ENCODE data around the gene CACNG3. TPM values are rescaled to one million over a fixed set of nuclear protein-coding genes. Genes with fewer than 3 reads are reported as not detected.

The CACNG3 gene
- total and polyA plus RNA-seq, 8 donors: 0.09 TPM; not detected in 7

DNA sequence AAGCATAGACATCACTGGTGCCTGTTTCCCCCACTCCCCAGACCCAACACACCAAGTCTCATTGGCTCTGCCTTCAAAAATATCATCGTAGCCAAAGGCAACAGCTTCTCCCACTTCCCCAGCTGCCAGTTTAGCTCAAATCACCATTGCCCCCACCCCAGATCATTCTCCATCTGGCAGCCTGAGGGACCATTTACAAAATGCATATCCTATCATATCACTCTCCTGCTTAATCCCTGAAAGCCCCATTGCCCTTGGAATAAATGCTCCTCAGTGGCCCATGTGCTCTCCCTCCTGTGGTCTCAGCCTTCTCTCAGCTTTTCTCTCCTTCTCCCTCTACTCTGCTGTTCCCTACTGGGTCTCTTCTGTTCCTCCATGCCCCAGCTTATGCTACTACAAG, 68.3 kb downstream of the CACNG3 start:
- no peak for DNase-seq
- intact Hi-C loops (cut with DNase I): no loop called here
- H3K27me3 ChIP-seq: peaks cover 0 to 32% of the 10 kb centered on the region in 2 donors
- no peaks in the 10 kb centered on the region for H3K9me3 ChIP-seq
- H3K27ac ChIP-seq: no peak overlapping the region
- H3K4me1 ChIP-seq: no peaks in the 10 kb centered on the region
- TF ChIP-seq, protein P1, sequence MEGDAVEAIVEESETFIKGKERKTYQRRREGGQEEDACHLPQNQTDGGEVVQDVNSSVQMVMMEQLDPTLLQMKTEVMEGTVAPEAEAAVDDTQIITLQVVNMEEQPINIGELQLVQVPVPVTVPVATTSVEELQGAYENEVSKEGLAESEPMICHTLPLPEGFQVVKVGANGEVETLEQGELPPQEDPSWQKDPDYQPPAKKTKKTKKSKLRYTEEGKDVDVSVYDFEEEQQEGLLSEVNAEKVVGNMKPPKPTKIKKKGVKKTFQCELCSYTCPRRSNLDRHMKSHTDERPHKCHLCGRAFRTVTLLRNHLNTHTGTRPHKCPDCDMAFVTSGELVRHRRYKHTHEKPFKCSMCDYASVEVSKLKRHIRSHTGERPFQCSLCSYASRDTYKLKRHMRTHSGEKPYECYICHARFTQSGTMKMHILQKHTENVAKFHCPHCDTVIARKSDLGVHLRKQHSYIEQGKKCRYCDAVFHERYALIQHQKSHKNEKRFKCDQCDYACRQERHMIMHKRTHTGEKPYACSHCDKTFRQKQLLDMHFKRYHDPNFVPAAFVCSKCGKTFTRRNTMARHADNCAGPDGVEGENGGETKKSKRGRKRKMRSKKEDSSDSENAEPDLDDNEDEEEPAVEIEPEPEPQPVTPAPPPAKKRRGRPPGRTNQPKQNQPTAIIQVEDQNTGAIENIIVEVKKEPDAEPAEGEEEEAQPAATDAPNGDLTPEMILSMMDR (IDR thresholded peaks at IDR 0.05): no peak
- no peak overlapping the region for H3K4me3 ChIP-seq
- ATAC-seq: no peak
- H3K36me3 ChIP-seq: no peaks in the 10 kb centered on the region

DNA sequence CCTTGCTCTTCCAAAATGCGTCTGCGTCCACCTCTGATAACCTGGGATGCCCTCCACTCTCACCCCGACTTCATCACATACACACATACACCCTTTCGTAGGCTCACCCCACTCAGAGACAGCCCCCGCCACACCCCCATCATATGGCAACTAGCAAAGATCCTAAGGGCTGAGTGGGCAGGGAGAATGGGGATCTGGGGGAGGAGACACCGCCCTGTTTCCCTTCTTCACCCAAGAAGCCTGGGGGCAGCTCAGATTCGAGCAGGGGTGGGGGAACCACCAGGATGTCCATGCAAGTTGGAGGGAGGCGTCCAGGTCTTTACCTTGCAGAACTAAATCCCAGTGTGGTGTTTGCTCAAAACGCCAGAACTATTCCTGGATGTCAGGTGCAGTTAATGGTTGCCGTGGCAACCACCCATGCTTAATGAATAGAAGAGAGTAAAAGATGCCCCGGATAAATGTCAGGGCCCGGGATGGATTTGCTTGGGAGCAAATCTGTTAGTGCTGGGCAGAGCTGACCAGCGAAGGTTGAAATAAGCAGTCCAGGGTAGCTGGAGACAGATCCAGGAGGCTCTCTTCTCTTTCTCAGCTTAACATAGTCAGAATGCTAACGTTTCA, 72.8 kb downstream of the CACNG3 start:
- no peaks in the 10 kb centered on the region for H3K9me3 ChIP-seq
- peaks cover 0 to under 1% of the 10 kb centered on the region in 2 donors for H3K27me3 ChIP-seq
- DNase-seq (no peak), ATAC-seq (no peak)
- no peaks in the 10 kb centered on the region for H3K4me1 ChIP-seq
- no peak overlapping the region for H3K27ac ChIP-seq
- TF ChIP-seq, protein P1 (IDR thresholded peaks at IDR 0.05): no peak
- H3K4me3 ChIP-seq: no peak overlapping the region
- intact Hi-C loops (cut with DNase I): no loop called here
- H3K36me3 ChIP-seq: no peaks in the 10 kb centered on the region

DNA sequence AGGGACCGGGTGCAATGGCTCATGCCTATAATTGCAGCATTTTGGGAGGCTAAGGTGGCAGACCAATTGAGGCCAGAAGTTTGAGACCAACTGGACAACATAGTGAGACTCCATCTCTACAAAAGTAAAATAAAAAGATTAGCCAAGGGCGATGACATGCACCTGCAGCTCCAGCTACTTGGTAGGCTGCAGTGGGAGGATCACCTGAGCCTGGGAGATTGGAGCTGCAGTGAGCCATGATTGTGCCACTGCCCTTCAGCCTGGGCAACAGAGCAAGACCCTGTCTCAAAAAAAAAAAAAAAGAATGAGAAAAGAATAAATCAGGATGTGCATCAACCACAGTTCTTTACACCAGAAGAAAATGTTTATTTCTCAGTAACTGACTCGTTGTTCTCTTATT, 76.0 kb downstream of the CACNG3 start:
- DNase-seq: no peak
- Histone ChIP-seq H3K27me3 (no peaks in the 10 kb centered on the region), H3K36me3 (no peaks in the 10 kb centered on the region), H3K27ac (no peak overlapping the region), H3K9me3 (peaks cover 0 to 5% of the 10 kb centered on the region in 2 donors), H3K4me3 (no peak overlapping the region), H3K4me1 (no peaks in the 10 kb centered on the region)
- TF ChIP-seq, protein P1 (IDR thresholded peaks at IDR 0.05): no peak
- no peak for ATAC-seq
- intact Hi-C loops (cut with DNase I): no loop called here

DNA sequence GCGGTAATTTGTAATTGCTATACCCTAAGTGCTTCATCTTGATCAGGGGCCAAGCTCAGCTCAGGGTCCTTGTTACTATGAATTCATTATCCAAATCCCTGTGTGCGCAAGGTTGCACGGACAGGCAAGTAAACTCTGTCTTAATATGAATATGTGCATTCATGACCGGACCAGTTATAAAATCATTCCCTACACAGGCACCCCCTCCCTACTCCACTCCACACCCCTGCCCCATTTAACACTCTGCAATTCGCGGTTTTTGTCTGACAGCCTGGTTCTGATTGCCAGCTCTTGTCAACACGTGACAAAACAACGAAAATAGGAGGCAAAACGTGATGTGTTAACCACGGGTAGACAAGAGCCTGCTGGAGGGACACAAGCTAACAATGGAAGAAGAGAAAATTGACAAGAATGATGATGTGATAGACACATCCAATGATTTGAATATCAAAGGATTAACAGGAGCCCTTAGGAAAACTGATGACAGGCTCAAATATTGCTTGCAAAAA, 76.5 kb downstream of the CACNG3 start:
- Histone ChIP-seq H3K9me3 (peaks cover 0 to 5% of the 10 kb centered on the region in 2 donors), H3K4me1 (no peaks in the 10 kb centered on the region), H3K27me3 (no peaks in the 10 kb centered on the region), H3K27ac (no peak overlapping the region), H3K4me3 (no peak overlapping the region), H3K36me3 (no peaks in the 10 kb centered on the region)
- ATAC-seq: no peak
- intact Hi-C loops (cut with DNase I): no loop called here
- TF ChIP-seq, protein P1 (IDR thresholded peaks at IDR 0.05): no peak
- DNase-seq: no peak

DNA sequence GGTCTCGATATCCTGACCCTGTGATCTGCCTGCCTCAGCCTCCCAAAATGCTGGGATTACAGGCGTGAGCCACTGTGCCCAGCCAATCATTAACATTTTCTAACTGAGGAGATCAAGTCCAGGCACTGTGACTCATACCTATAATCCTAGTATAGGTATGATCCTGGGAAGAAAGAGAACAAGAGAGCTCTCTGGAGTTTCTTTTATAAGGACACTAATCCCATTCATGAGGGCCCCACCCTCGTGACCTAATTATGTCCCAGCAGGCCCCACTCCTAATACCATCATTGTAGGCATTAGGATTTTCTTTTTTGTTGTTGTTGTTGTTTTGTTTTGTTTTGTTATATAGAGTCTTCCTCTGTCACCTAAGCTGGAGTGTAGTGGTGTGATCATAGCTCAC, 80.4 kb downstream of the CACNG3 start:
- TF ChIP-seq, protein P1 (IDR thresholded peaks at IDR 0.05): no peak
- Histone ChIP-seq H3K27ac (no peak overlapping the region), H3K9me3 (peaks cover 0 to 5% of the 10 kb centered on the region in 2 donors), H3K36me3 (no peaks in the 10 kb centered on the region), H3K4me1 (no peaks in the 10 kb centered on the region), H3K27me3 (no peaks in the 10 kb centered on the region), H3K4me3 (no peak overlapping the region)
- ATAC-seq: no peak
- intact Hi-C loops (cut with DNase I): no loop called here
- no peak for DNase-seq

All from left lung (tissue), 10 donors.